ENCODE data around the gene FGFR2.

The FGFR2 gene

GRCh38 chr10:121610798-121611323 is 12.6 kb upstream of the FGFR2 start:
- Histone ChIP-seq H3K9me3 (ENCODE audit: control insufficient read depth, insufficient read depth, low read length) (no peaks in the 10 kb centered on the region), H3K4me1 (ENCODE audit: control insufficient read depth, low read length) (no peaks in the 10 kb centered on the region), H3K9me2 (replicated peaks; ENCODE audit: control insufficient read depth, low read length) (no peaks in the 10 kb centered on the region), H3K27ac (ENCODE audit: low read depth, low read length) (no peak overlapping the region), H4K20me1 (ENCODE audit: control insufficient read depth, insufficient read depth, low read depth, low read length) (no peaks in the 10 kb centered on the region), H3K79me2 (ENCODE audit: control insufficient read depth, low read length) (no peaks in the 10 kb centered on the region), H3K4me3 (ENCODE audit: low read length) (no peak overlapping the region), H3K27me3 (ENCODE audit: control insufficient read depth, low read length) (no peaks in the 10 kb centered on the region), H3K36me3 (ENCODE audit: control insufficient read depth, low read length) (no peaks in the 10 kb centered on the region), H3K4me2 (ENCODE audit: low read length) (no peak overlapping the region), H3F3A (ENCODE audit: control insufficient read depth, insufficient read depth) (no peaks in the 10 kb centered on the region)
- no peak for TF ChIP-seq CTCF (IDR thresholded peaks at IDR 0.05; ENCODE audit: low read depth, low read length, poor library complexity, severe bottlenecking)
- TF ChIP-seq EZH2phosphoT487 (IDR thresholded peaks at IDR 0.05; ENCODE audit: borderline replicate concordance, low read length) = no peak

GRCh38 chr10:121609426-121610380 is 11.5 kb upstream of the FGFR2 start:
- no peaks in the 10 kb centered on the region for H3K79me2 ChIP-seq (ENCODE audit: control insufficient read depth, low read length)
- H3K4me2 ChIP-seq (ENCODE audit: low read length) = no peak overlapping the region
- no peak overlapping the region for H3K27ac ChIP-seq (ENCODE audit: low read depth, low read length)

GRCh38 chr10:121608469-121609190 is 10.4 kb upstream of the FGFR2 start:
- TF ChIP-seq CTCF (IDR thresholded peaks at IDR 0.05; ENCODE audit: low read depth, low read length, poor library complexity, severe bottlenecking) (peak; percentile 89), EZH2phosphoT487 (IDR thresholded peaks at IDR 0.05; ENCODE audit: borderline replicate concordance, low read length) (no peak)
- Histone ChIP-seq H3K27me3 (ENCODE audit: control insufficient read depth, low read length) (no peaks in the 10 kb centered on the region), H3K4me3 (ENCODE audit: low read length) (no peak overlapping the region), H3K4me1 (ENCODE audit: control insufficient read depth, low read length) (no peaks in the 10 kb centered on the region), H3K9me2 (replicated peaks; ENCODE audit: control insufficient read depth, low read length) (no peaks in the 10 kb centered on the region), H3K79me2 (ENCODE audit: control insufficient read depth, low read length) (no peaks in the 10 kb centered on the region), H3F3A (ENCODE audit: control insufficient read depth, insufficient read depth) (no peaks in the 10 kb centered on the region), H3K36me3 (ENCODE audit: control insufficient read depth, low read length) (no peaks in the 10 kb centered on the region), H3K4me2 (ENCODE audit: low read length) (no peak overlapping the region), H4K20me1 (ENCODE audit: control insufficient read depth, insufficient read depth, low read depth, low read length) (no peaks in the 10 kb centered on the region), H3K27ac (ENCODE audit: low read depth, low read length) (no peak overlapping the region), H3K9me3 (ENCODE audit: control insufficient read depth, insufficient read depth, low read length) (no peaks in the 10 kb centered on the region)

More at GRCh38 chr10:121609426-121610380, 11.5 kb upstream of the FGFR2 start:
- no peaks in the 10 kb centered on the region for H3F3A ChIP-seq (ENCODE audit: control insufficient read depth, insufficient read depth)
- TF ChIP-seq CTCF (IDR thresholded peaks at IDR 0.05; ENCODE audit: low read depth, low read length, poor library complexity, severe bottlenecking) (no peak), EZH2phosphoT487 (IDR thresholded peaks at IDR 0.05; ENCODE audit: borderline replicate concordance, low read length) (no peak)
- no peaks in the 10 kb centered on the region for H3K27me3 ChIP-seq (ENCODE audit: control insufficient read depth, low read length)
- no peaks in the 10 kb centered on the region for H3K36me3 ChIP-seq (ENCODE audit: control insufficient read depth, low read length)
- no peaks in the 10 kb centered on the region for H4K20me1 ChIP-seq (ENCODE audit: control insufficient read depth, insufficient read depth, low read depth, low read length)
- no peaks in the 10 kb centered on the region for H3K4me1 ChIP-seq (ENCODE audit: control insufficient read depth, low read length)
- no peak overlapping the region for H3K4me3 ChIP-seq (ENCODE audit: low read length)
- H3K9me3 ChIP-seq (ENCODE audit: control insufficient read depth, insufficient read depth, low read length) = no peaks in the 10 kb centered on the region
- no peaks in the 10 kb centered on the region for H3K9me2 ChIP-seq (replicated peaks; ENCODE audit: control insufficient read depth, low read length)
